ENCODE measurements around the gene KIF24. TPM values are rescaled to one million over a fixed set of nuclear protein-coding genes. Genes with fewer than 3 reads are reported as not detected.

KIF24 gene
- total and polyA plus RNA-seq, 2 of the 8 experiments (the other 6 are each of a cell fraction or from before 2014, with no cell fraction given): 2.7 to 3.9 TPM

DNA sequence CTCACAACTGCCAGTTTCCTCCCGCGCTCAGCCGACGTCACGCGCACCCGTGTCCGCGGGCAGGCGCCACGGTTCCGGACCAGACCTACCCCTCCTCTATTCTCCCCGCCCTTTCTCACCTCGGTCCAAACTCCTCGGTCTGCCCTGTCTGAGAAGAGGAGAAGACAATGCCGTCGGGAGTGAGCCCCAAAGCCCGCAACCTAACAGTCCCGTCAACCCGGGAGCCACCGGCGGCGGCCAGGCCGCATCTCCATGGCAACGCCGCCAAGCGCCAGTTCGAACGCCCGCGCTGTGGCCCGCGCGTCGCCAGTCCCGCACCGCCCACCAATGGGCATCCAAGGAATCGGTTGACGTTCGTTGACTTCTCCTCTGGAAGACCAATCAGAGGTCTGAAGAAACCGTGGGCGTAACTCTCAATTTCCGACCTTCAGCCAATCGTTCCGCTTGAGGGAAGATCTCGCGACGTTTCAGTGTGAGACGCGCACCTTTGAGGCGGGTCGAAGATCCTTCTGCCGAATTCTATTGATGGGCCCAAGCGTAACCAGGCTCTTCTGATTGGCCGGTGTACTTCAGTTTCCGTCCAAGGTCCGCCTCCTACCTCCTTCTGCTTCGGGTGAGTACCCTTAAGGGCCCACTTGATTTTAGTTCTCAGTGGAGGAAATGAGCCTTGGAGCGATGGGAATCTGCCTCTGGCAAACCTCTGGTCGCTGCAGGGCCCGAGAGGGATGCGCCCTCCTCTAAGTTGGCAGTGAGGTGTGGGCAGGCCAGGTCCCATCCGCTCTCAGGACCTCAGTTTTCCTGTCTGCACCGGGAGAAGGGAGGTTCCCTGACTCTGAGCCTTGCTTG is at the start of gene KIF24, which contains the start of gene NUDT2 (continued):
- TF ChIP-seq FOSL1 (IDR thresholded peaks at IDR 0.05; ENCODE audit: insufficient read depth, low read depth, low read length) (no peak), POLR2A (IDR thresholded peaks at IDR 0.05; ENCODE audit: control extremely low read depth in 1 of 2, low read depth in 2 of 2, low read length in 2 of 2) (peak; percentile 71 to 94), TEAD4 (IDR thresholded peaks at IDR 0.05; ENCODE audit: low read depth, low read length) (no peak), SIN3A (conservative IDR thresholded peaks at IDR 0.05 in 1 of 2, IDR thresholded peaks at IDR 0.05 in 1 of 2; ENCODE audit: low read depth in 1 of 2, low read length in 2 of 2) (peak; percentile 70 to 94; a peak in 2 of 4 replicates), SIRT6 (IDR thresholded peaks at IDR 0.05; ENCODE audit: low read length) (no peak), RAD21 (IDR thresholded peaks at IDR 0.05 in 1 of 2, conservative IDR thresholded peaks at IDR 0.05 in 1 of 2; ENCODE audit: low read depth in 2 of 2, low read length in 2 of 2) (no peak), POLR2AphosphoS5 (IDR thresholded peaks at IDR 0.05; ENCODE audit: low read depth, low read length) (peak; percentile 90), SP2 (IDR thresholded peaks at IDR 0.05; ENCODE audit: low read length) (peak; percentile 68), RFX5 (IDR thresholded peaks at IDR 0.05; ENCODE audit: borderline replicate concordance, low read depth, low read length) (peak; percentile 42; the same call in 1 of the 2 replicates), SP4 (IDR thresholded peaks at IDR 0.05; ENCODE audit: low read length) (no peak), RXRA (IDR thresholded peaks at IDR 0.05; ENCODE audit: insufficient read depth, low read depth, low read length) (no peak), NANOG (IDR thresholded peaks at IDR 0.05; ENCODE audit: insufficient read depth, low read depth, low read length, poor library complexity, severe bottlenecking) (no peak), HDAC2 (IDR thresholded peaks at IDR 0.05; ENCODE audit: borderline replicate concordance in 1 of 2, low read depth in 2 of 2, low read length in 2 of 2) (peak; percentile 20 to 93; a peak in 2 of 4 replicates), KDM5A (IDR thresholded peaks at IDR 0.05; ENCODE audit: low read length) (no peak; the same call in 1 of the 2 replicates), PHF8 (conservative IDR thresholded peaks at IDR 0.05; ENCODE audit: low read depth, low read length) (peak; percentile 73), BACH1 (IDR thresholded peaks at IDR 0.05; ENCODE audit: low read length) (peak; percentile 57; the same call in 1 of the 2 replicates), GABPA (IDR thresholded peaks at IDR 0.05; ENCODE audit: borderline replicate concordance, insufficient read depth, low read length) (no peak)

All from H1 (cell line).